Neural cell (in vitro differentiated cells): ENCODE measurements around the gene GFI1.

Experiments used
- SMC3 ChIP-seq: fragments of 450-650 bp; conservative IDR thresholded peaks from 2 replicates; pipeline ENCODE4 v1.6.1; 2014; ENCODE audit warnings: antibody characterized with exemption, mild to moderate bottlenecking, moderate library complexity; ENCODE audit not compliant: poor library complexity
- TF ChIP-seq, protein P1 (sequence below): fragments of 450-650 bp; IDR thresholded peaks from 2 replicates; pipeline ENCODE4 v1.5.1; 2014; ENCODE audit warnings: antibody characterized with exemption, mild to moderate bottlenecking, moderate library complexity; ENCODE audit not compliant: poor library complexity, severe bottlenecking

DNA sequence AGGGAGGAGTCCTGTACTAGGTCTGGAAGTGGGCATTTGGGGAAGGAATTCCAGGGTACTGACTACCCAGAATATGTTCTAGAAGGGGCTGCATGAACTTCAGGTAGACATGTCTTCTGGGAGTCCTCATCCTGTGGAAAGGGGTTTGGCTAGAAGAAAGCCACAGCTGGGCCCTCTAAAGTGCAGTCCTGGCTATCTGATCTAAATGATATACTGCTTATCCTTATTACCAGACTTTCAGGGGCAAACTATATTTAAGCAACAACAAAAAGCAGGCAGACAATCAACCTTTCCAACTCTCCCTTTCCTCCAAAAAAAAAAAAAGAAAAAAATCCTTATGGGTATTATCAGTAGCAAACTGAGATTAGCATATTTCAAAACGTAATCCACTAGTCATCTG lies 29.8 kb upstream of the GFI1 start:
- TF ChIP-seq, protein P1, sequence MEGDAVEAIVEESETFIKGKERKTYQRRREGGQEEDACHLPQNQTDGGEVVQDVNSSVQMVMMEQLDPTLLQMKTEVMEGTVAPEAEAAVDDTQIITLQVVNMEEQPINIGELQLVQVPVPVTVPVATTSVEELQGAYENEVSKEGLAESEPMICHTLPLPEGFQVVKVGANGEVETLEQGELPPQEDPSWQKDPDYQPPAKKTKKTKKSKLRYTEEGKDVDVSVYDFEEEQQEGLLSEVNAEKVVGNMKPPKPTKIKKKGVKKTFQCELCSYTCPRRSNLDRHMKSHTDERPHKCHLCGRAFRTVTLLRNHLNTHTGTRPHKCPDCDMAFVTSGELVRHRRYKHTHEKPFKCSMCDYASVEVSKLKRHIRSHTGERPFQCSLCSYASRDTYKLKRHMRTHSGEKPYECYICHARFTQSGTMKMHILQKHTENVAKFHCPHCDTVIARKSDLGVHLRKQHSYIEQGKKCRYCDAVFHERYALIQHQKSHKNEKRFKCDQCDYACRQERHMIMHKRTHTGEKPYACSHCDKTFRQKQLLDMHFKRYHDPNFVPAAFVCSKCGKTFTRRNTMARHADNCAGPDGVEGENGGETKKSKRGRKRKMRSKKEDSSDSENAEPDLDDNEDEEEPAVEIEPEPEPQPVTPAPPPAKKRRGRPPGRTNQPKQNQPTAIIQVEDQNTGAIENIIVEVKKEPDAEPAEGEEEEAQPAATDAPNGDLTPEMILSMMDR, result no peak
- TF ChIP-seq SMC3, result no peak
